Bronchial epithelial cell (primary cell): ENCODE results near the gene EBNA1BP2. TPM values are rescaled to one million over a fixed set of nuclear protein-coding genes. Genes with fewer than 3 reads are reported as not detected.
"Not testable (repeated sequence)": the region's sequence is repeated elsewhere in the genome, so short reads cannot be mapped to it uniquely, and the experiment has no call there.

ENCODE experiments used
- DNase-seq: peaks from one replicate; pipeline ENCODE4 v3.0.0-alpha.2; 2010; ENCODE audit warnings: low read depth
- FAIRE-seq: peaks from 2 replicates; lab custom pipeline; 2011; peaks lifted over from hg19 to GRCh38; lab: Jason Lieb, UNC
- H3K27me3 ChIP-seq: 2 replicates; pipeline ENCODE4 v1.5.1; 2011; ENCODE audit warnings: low read length; ENCODE audit not compliant: control insufficient read depth, insufficient read depth
- H3K36me3 ChIP-seq: 2 replicates; pipeline ENCODE4 v1.5.1; 2011; ENCODE audit warnings: low read length; ENCODE audit not compliant: control insufficient read depth, insufficient read depth
- H3K4me3 ChIP-seq: 2 replicates; pipeline ENCODE4 v1.5.1; 2011; ENCODE audit warnings: mild to moderate bottlenecking, low read depth, low read length, control low read depth
- CTCF ChIP-seq: IDR thresholded peaks from 2 replicates; pipeline ENCODE4 v1.5.1; 2011; ENCODE audit warnings: mild to moderate bottlenecking, moderate library complexity, low read length, control low read depth, inconsistent platforms; ENCODE audit not compliant: insufficient read depth, severe bottlenecking
- total RNA-seq: library from RNA; depleted of rRNA; stranded (reverse); fragments of >200 nt; gene quantifications from 2 replicates; pipeline ENCODE4 v1.2.1, GENCODE V29; 2014

EBNA1BP2 gene
- total RNA-seq, 1 donor from 2014 or later = 186 TPM

- Histone ChIP-seq H3K27me3 (no peaks in the 10 kb centered on the region), H3K4me3 (no peak overlapping the region), H3K36me3 (no peaks in the 10 kb centered on the region)
- TF ChIP-seq CTCF = no peak
- DNase-seq = no peak
- FAIRE-seq = no peak
These were observed 43.3 kb downstream of the EBNA1BP2 start for GRCh38 chr1:43128816-43129215.

GRCh38 chr1:43123031-43123430 is 49.1 kb downstream of the EBNA1BP2 start:
- TF ChIP-seq CTCF = no peak
- Histone ChIP-seq H3K4me3 (no peak overlapping the region), H3K27me3 (no peaks in the 10 kb centered on the region), H3K36me3 (no peaks in the 10 kb centered on the region)
- DNase-seq (no peak), FAIRE-seq (no peak)

DNA sequence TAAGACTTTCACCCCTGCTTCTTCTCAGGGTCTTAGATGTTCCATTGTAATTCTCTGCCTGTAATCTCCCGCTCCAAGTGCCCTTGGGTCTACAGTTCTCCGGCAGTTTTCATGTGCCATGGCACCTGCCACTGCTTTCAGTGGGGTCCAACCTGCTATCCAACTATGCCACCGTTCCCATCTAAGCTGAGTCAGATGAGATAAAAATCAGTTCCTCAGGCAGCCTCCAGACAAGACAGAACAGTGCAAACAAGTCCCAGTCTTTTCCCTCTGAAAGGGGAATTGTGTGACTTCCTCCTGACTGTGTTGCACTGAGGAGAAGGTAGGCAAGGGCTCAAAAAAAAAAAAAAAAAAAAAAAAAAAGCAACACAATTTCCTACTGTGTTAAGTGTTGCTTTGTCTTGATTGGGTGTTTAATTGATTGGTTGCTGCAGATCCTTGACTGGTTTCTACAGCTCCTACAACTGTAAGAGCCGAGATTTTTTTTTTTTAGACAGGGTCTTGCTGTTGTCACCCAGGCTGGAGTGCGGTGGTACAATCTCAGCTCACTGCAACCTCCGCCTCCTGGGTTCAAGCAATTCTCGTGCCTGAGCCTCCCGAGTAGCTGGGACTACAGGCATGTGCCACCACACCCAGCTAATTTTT is 50.7 kb downstream of the EBNA1BP2 start:
- no peaks in the 10 kb centered on the region for H3K36me3 ChIP-seq
- FAIRE-seq = no peak
- DNase-seq = peak; percentile 49
- no peaks in the 10 kb centered on the region for H3K27me3 ChIP-seq
- H3K4me3 ChIP-seq = peak overlapping the region; percentile 36
- no peak for TF ChIP-seq CTCF

- H3K36me3 ChIP-seq, H3K27me3 ChIP-seq, FAIRE-seq: not testable (repeated sequence)
- H3K4me3 ChIP-seq = peak overlapping the region; percentile 36
- DNase-seq = peak; percentile 22
These were observed 52.0 kb downstream of the EBNA1BP2 start for GRCh38 chr1:43119928-43120586.

Other genes starting within 250 kb of the EBNA1BP2 start
- 1,197 and 1,905 TPM in 2 replicates for gene SLC2A1, start 213.4 kb downstream of the EBNA1BP2 start, total RNA-seq
- gene CFAP57, start within 50 bp of the EBNA1BP2 start, total RNA-seq = under 0.01 TPM in 1 of 2 replicates, not detected in the other
- gene TMEM125, start 97.7 kb upstream of the EBNA1BP2 start, total RNA-seq = 9.5 and 23.9 TPM in 2 replicates
- 3.4 and 11.4 TPM in 2 replicates for gene C1orf210, start 113.3 kb upstream of the EBNA1BP2 start, total RNA-seq
- 0.53 TPM in 1 of 2 replicates, not detected in the other for gene TIE1, start 128.7 kb upstream of the EBNA1BP2 start, total RNA-seq
- not detected in 2 replicates for gene MPL, start 165.5 kb upstream of the EBNA1BP2 start, total RNA-seq
- gene CDC20, start 186.7 kb upstream of the EBNA1BP2 start, total RNA-seq = 2.6 and 3.1 TPM in 2 replicates
- gene ELOVL1, start 195.7 kb upstream of the EBNA1BP2 start, total RNA-seq = 55.8 and 75.8 TPM in 2 replicates
- gene MED8, start 217.5 kb upstream of the EBNA1BP2 start, total RNA-seq = 78.1 and 83.2 TPM in 2 replicates
- gene SZT2, start 217.6 kb upstream of the EBNA1BP2 start, total RNA-seq = 12.6 and 16.5 TPM in 2 replicates